T-helper 1 cell (primary cell): ENCODE data around the gene IGSF5.
"Not testable (repeated sequence)": the region's sequence is repeated elsewhere in the genome, so short reads cannot be mapped to it uniquely, and the experiment has no call there.

Experiments used
- DNase-seq, 5 donors: peaks; one replicate each; pipeline ENCODE4 v3.0.0-alpha.2; 2012 to 2020

IGSF5 gene

GRCh38 chr21:39739531-39739930 lies 5.5 kb upstream of the IGSF5 start:
- DNase-seq, result not testable (repeated sequence)

GRCh38 chr21:39742561-39742960 lies 2.4 kb upstream of the IGSF5 start:
- not testable (repeated sequence) for DNase-seq

GRCh38 chr21:39745332-39745731 lies 349 bp downstream of the IGSF5 start:
- not testable (repeated sequence) for DNase-seq

- no peak for DNase-seq
Measured at GRCh38 chr21:39750670-39751069, 5.7 kb downstream of the IGSF5 start.

- no peak for DNase-seq
Measured at GRCh38 chr21:39754811-39755210, 9.8 kb downstream of the IGSF5 start.

GRCh38 chr21:39756285-39756684 lies 11.3 kb downstream of the IGSF5 start:
- DNase-seq, result no peak

- DNase-seq, result no peak
Measured at GRCh38 chr21:39763272-39763970, 18.4 kb downstream of the IGSF5 start.

- DNase-seq, result no peak
Measured at GRCh38 chr21:39774227-39774626, 29.2 kb downstream of the IGSF5 start.

GRCh38 chr21:39775816-39776215 lies 30.8 kb downstream of the IGSF5 start:
- no peak for DNase-seq

GRCh38 chr21:39776589-39776988 lies 31.6 kb downstream of the IGSF5 start:
- no peak for DNase-seq

GRCh38 chr21:39781331-39781730 lies 36.3 kb downstream of the IGSF5 start:
- no peak for DNase-seq

GRCh38 chr21:39788383-39788782 lies 43.4 kb downstream of the IGSF5 start:
- DNase-seq, result no peak

- DNase-seq, result no peak
Measured at GRCh38 chr21:39796466-39796865, 51.5 kb downstream of the IGSF5 start.

GRCh38 chr21:39799178-39799577 lies 54.2 kb downstream of the IGSF5 start:
- DNase-seq, result no peak

GRCh38 chr21:39800311-39800710 lies 55.3 kb downstream of the IGSF5 start:
- DNase-seq, result no peak

- DNase-seq, result no peak
Measured at GRCh38 chr21:39802217-39802616, 57.2 kb downstream of the IGSF5 start.

GRCh38 chr21:39803393-39803792 lies 58.4 kb downstream of the IGSF5 start:
- no peak for DNase-seq

- DNase-seq, result no peak
Measured at GRCh38 chr21:39804240-39804639, 59.3 kb downstream of the IGSF5 start.

GRCh38 chr21:39805983-39806382 lies 61.0 kb downstream of the IGSF5 start:
- DNase-seq, result no peak

GRCh38 chr21:39807738-39808137 lies 62.8 kb downstream of the IGSF5 start:
- DNase-seq, result no peak

- no peak for DNase-seq
Measured at GRCh38 chr21:39809936-39810335, 65.0 kb downstream of the IGSF5 start.

- DNase-seq, result no peak
Measured at GRCh38 chr21:39812983-39813382, 68.0 kb downstream of the IGSF5 start.

GRCh38 chr21:39818557-39818956 lies 73.6 kb downstream of the IGSF5 start:
- DNase-seq, result no peak

GRCh38 chr21:39822042-39822441 lies 77.1 kb downstream of the IGSF5 start:
- DNase-seq, result no peak

- DNase-seq, result no peak
Measured at GRCh38 chr21:39825250-39825649, 80.3 kb downstream of the IGSF5 start.
